GM23248 (cell line): ENCODE results near the gene LPIN1. TPM values are rescaled to one million over a fixed set of nuclear protein-coding genes. Genes with fewer than 3 reads are reported as not detected.
"Not testable (repeated sequence)": the region's sequence is repeated elsewhere in the genome, so short reads cannot be mapped to it uniquely, and the experiment has no call there.

Experiments
- DNase-seq: peaks from one replicate; pipeline ENCODE4 v3.0.0-alpha.2; 2015
- H2AFZ ChIP-seq: fragments of 200-600 bp; sonication (generic); 2 replicates; pipeline ENCODE4 v1.6.1; 2016; ENCODE audit warnings: antibody characterized with exemption
- H3F3A ChIP-seq: fragments of 200-600 bp; sonication (generic); 2 replicates; pipeline ENCODE4 v1.6.1; 2016; ENCODE audit warnings: mild to moderate bottlenecking, antibody characterized with exemption, mixed run types; ENCODE audit not compliant: insufficient read depth
- H3K27ac ChIP-seq: fragments of 200-600 bp; sonication (generic); 2 replicates; pipeline ENCODE4 v1.5.1; 2016; ENCODE audit warnings: mild to moderate bottlenecking
- H3K27me3 ChIP-seq: fragments of 200-600 bp; sonication (generic); replicated peaks from 2 replicates; pipeline ENCODE4 v1.6.1; 2016; ENCODE audit warnings: mild to moderate bottlenecking; ENCODE audit not compliant: insufficient read depth
- H3K36me3 ChIP-seq: fragments of 200-600 bp; sonication (generic); 2 replicates; pipeline ENCODE4 v1.6.1; 2016; ENCODE audit warnings: low read depth, mild to moderate bottlenecking
- H3K4me1 ChIP-seq: fragments of 200-600 bp; sonication (generic); 2 replicates; pipeline ENCODE4 v1.6.1; 2016; ENCODE audit warnings: mild to moderate bottlenecking; ENCODE audit not compliant: insufficient read depth
- H3K4me2 ChIP-seq: fragments of 200-600 bp; sonication (generic); one replicate; pipeline ENCODE4 v1.6.1; 2016; ENCODE audit warnings: mild to moderate bottlenecking; ENCODE audit not compliant: unreplicated experiment
- H3K4me3 ChIP-seq: fragments of 200-600 bp; sonication (generic); 2 replicates; pipeline ENCODE4 v1.5.1; 2016; ENCODE audit warnings: mild to moderate bottlenecking
- H3K79me2 ChIP-seq: fragments of 200-600 bp; sonication (generic); 2 replicates; pipeline ENCODE4 v1.6.1; 2016; ENCODE audit warnings: mild to moderate bottlenecking; ENCODE audit not compliant: insufficient read depth
- H3K9ac ChIP-seq: fragments of 200-600 bp; sonication (generic); 2 replicates; pipeline ENCODE4 v1.6.1; 2016; ENCODE audit warnings: mild to moderate bottlenecking
- H3K9me2 ChIP-seq: fragments of 200-600 bp; sonication (generic); 2 replicates; pipeline ENCODE4 v1.6.1; 2016; ENCODE audit warnings: mixed run types, mild to moderate bottlenecking, moderate library complexity; ENCODE audit not compliant: insufficient read depth
- H3K9me3 ChIP-seq: fragments of 200-600 bp; sonication (generic); one replicate; pipeline ENCODE4 v1.6.1; 2017; ENCODE audit warnings: low read depth
- H4K20me1 ChIP-seq: fragments of 200-600 bp; sonication (generic); 2 replicates; pipeline ENCODE4 v1.6.0; 2016; ENCODE audit not compliant: insufficient read depth
- EZH2 ChIP-seq: fragments of 200-600 bp; sonication (generic); IDR thresholded peaks from 2 replicates; pipeline ENCODE4 v1.6.1; 2018; ENCODE audit warnings: antibody characterized with exemption, mild to moderate bottlenecking; ENCODE audit not compliant: insufficient read depth, poor library complexity, severe bottlenecking
- EZH2phosphoT487 ChIP-seq: fragments of 200-600 bp; sonication (generic); IDR thresholded peaks from 2 replicates; pipeline ENCODE4 v1.6.1; 2018; ENCODE audit warnings: antibody characterized with exemption, moderate library complexity, mild to moderate bottlenecking, low read depth; ENCODE audit not compliant: insufficient read depth
- WGBS, 2 experiments: methylation state at CpG; one replicate each; pipeline ENCODE4 v1.1.6; 2015 to 2017; ENCODE audit warnings: low lambda C conversion rate in 2 of 2, low coverage in 1 of 2; ENCODE audit errors: missing lambda C conversion rate in 2 of 2; 5-methylcytosine and 5-hydroxymethylcytosine counted together
- in situ Hi-C: fragments of 300-500 bp; cut with MboI; formaldehyde crosslinking; loops from 2 replicates; pipeline ENCODE4 v1.15.0; 2020
- polyA plus RNA-seq: library from polyadenylated mRNA; unstranded; fragments of >200 nt; fragmentation: Nextera tagmentation; extraction: Ambion mirVana; gene quantifications from 2 replicates; pipeline ENCODE4 v1.2.1, GENCODE V29; 2016
- total RNA-seq: library from RNA; depleted of rRNA; stranded (reverse); fragments of >200 nt; shearing (Covaris generic); gene quantifications from 2 replicates; pipeline ENCODE4 v1.2.3, GENCODE V29; 2014

Gene LPIN1
- total and polyA plus RNA-seq, 2 experiments from 2014 or later = 11.2 to 12.6 TPM

DNA sequence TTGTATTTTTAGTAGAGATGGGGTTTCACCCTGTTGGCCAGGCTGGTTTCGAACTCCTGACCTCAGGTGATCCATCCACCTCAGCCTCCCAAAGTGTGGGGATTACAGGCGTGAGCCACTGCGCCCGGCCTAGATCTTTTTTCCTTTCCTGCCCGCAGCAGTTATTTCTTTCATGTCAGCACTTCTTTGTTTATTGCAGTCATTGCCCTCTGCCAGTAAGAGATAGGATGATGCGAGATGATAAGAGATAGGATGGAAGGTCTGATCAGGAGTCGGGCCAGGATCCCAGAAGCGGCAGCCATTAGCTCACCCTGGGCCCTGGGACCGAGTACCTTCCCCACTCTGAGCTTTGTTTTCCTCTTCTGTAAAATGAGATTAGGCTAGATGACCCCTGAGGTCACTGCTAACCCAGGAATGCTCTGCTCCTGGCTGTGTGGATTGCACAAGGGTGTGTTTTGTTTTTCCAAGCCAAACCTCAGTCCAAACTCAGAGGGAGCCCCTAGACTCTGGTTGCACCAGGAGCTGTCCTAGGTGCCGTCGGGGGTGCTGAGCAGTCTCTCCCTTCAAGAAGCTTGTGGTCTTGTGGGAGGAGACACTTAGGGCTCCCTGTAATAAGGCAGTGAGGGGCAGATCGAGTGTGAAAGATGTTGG, 63.3 kb downstream of the LPIN1 start:
- no peak overlapping the region for H3K4me3 ChIP-seq
- no peak overlapping the region for H2AFZ ChIP-seq
- no peak for TF ChIP-seq EZH2
- no peak for TF ChIP-seq EZH2phosphoT487
- WGBS, 2 experiments = 95 to 98% methylated on average over 12 of the region's 12 CpGs
- no peak overlapping the region for H3K4me2 ChIP-seq
- peaks cover 18% of the 10 kb centered on the region; the same call in 1 of the 2 replicates for H3K36me3 ChIP-seq
- no peak overlapping the region for H3K9ac ChIP-seq
- no peak for DNase-seq
- no peaks in the 10 kb centered on the region for H3K9me3 ChIP-seq
- H3F3A ChIP-seq = no peaks in the 10 kb centered on the region
- H3K9me2 ChIP-seq = no peaks in the 10 kb centered on the region
- no peaks in the 10 kb centered on the region for H3K79me2 ChIP-seq
- no peak overlapping the region for H3K27ac ChIP-seq
- H3K27me3 ChIP-seq = no peaks in the 10 kb centered on the region
- in situ Hi-C loops = no loop called here
- no peaks in the 10 kb centered on the region for H4K20me1 ChIP-seq
- no peaks in the 10 kb centered on the region for H3K4me1 ChIP-seq

DNA sequence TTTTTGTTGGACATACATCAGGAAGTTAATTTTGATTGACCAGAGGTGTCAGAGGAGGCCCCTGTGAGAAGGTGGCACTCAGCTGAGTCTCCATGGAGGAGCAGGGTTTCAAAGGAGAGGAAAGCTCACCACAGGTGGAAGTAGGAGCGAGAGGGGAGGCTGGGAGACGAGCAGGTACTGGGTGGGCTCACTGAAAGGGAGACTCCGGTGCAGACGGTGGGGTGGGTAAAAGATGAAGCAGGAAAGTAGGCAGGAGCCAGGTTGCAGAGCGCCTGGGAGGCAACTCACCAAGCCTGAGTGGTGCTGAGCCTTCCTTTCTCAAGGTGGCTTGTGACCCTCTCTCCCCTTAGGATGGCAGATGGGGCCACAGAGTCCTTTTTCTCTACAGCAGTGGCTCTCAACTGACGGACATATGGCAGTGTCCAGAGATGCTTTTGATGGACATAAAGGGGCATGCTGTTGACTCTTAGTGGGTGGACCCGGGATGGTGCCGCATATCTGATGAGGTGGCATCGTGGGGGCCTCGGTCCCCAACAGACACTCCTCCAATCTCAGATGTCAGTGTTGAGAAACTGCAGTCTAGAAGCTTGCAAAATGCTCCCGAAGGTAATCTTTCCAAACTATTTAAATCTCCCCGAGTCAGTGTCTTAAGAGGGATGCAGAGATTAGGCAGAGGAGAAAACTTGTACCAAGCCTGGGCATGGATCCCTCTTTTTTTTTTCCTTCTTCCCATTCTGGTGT, 64.0 kb downstream of the LPIN1 start:
- WGBS, 2 experiments = 93% methylated on average over 12 of the region's 12 CpGs
- TF ChIP-seq EZH2 (no peak), EZH2phosphoT487 (no peak)
- Histone ChIP-seq H4K20me1 (no peaks in the 10 kb centered on the region), H3K4me2 (no peak overlapping the region), H3F3A (no peaks in the 10 kb centered on the region), H3K9ac (no peak overlapping the region), H3K27me3 (no peaks in the 10 kb centered on the region), H3K79me2 (no peaks in the 10 kb centered on the region), H2AFZ (no peak overlapping the region), H3K9me3 (no peaks in the 10 kb centered on the region), H3K4me3 (no peak overlapping the region), H3K9me2 (no peaks in the 10 kb centered on the region), H3K4me1 (no peaks in the 10 kb centered on the region), H3K27ac (no peak overlapping the region), H3K36me3 (peaks cover 16% of the 10 kb centered on the region; the same call in 1 of the 2 replicates)
- in situ Hi-C loops = no loop called here
- no peak for DNase-seq

DNA sequence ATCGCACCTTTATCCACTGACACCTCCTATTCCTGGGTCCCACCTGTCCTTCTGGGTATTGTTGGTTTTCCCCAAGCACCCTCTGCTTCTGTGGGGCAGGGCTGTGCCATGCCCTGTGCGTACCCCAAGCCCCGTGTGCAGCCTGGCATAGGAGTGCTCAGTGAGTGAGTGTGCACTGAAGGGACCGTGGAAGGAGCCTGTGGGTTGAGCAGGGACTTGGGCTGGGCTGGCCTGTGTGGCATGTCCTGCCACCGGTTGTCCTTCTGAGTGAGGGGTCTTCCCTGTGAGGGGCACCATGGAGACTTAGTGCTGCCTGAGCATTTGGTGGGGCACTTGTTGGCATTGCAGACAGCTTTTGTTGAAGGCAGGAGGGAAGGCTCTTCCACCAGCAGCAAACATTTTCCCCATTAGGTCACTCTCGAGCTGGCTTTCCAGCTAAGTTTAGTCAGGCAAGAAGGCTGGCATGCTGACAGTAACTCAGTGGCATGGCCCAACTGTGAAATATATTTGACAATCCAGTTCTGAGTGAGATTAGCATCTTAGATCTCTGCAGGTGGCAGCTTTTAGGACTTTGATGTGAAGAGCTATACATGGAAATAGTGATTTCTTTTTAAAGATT, 64.7 kb downstream of the LPIN1 start:
- TF ChIP-seq EZH2 (no peak), EZH2phosphoT487 (no peak)
- Histone ChIP-seq H3K27ac (no peak overlapping the region), H3K9me2 (no peaks in the 10 kb centered on the region), H3K9ac (no peak overlapping the region), H2AFZ (no peak overlapping the region), H3K79me2 (no peaks in the 10 kb centered on the region), H3K27me3 (no peaks in the 10 kb centered on the region), H3K9me3 (no peaks in the 10 kb centered on the region), H4K20me1 (no peaks in the 10 kb centered on the region), H3K4me3 (no peak overlapping the region), H3K36me3 (peaks cover 9% of the 10 kb centered on the region; the same call in 1 of the 2 replicates), H3K4me1 (no peaks in the 10 kb centered on the region), H3K4me2 (no peak overlapping the region), H3F3A (no peaks in the 10 kb centered on the region)
- DNase-seq = peak; percentile 59
- WGBS, 2 experiments = 71 to 74% methylated on average over 6 of the region's 6 CpGs
- in situ Hi-C loops = no loop called here

DNA sequence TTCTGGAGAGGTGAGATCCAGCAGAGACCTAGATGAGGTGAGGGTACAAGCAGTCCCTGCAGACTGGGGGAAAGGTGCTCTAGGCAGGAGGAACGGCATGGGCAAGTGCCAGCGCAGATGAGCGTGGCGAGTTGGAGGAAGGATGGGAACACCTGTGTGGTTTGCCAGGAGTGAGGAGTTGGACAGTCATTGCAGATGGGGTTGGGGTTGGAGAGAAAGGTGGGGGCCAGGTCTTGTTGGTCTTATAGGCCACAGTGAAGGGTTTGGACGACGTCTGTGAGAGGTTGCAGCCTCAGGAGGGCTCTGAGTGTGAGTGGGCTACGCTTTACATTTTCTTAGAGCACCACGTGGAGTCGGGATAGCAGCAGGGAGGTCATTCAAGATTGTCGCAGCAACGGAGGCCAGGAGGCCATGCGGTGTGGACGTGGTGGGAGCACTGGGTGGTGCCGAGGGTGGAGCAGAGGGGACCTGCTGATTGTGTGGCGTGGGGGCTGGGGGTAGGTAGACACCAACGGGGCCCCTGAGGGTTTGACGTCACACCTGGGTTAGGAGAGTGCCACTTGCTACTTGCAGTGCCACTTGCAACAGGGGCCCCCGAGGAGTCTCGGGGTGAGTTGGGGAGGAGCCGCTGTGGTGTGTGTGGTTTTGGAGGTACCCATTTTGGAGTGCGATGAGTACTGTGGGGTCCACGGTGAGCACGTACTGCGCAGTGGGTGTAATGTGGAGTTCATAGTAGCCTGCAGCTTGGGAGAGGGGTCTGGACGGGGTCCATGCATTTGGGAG, 66.2 kb downstream of the LPIN1 start:
- Histone ChIP-seq H2AFZ (no peak overlapping the region), H3K27ac (no peak overlapping the region), H4K20me1 (no peaks in the 10 kb centered on the region), H3K4me2 (no peak overlapping the region), H3K4me1 (no peaks in the 10 kb centered on the region), H3K9me3 (no peaks in the 10 kb centered on the region), H3K9ac (no peak overlapping the region), H3F3A (no peaks in the 10 kb centered on the region), H3K79me2 (no peaks in the 10 kb centered on the region), H3K4me3 (no peak overlapping the region), H3K27me3 (no peaks in the 10 kb centered on the region), H3K9me2 (no peaks in the 10 kb centered on the region), H3K36me3 (no peaks in the 10 kb centered on the region)
- WGBS, 2 experiments = 97 to 99% methylated on average over 25 of the region's 25 CpGs
- in situ Hi-C loops = no loop called here
- no peak for DNase-seq
- TF ChIP-seq EZH2 (no peak), EZH2phosphoT487 (no peak)

DNA sequence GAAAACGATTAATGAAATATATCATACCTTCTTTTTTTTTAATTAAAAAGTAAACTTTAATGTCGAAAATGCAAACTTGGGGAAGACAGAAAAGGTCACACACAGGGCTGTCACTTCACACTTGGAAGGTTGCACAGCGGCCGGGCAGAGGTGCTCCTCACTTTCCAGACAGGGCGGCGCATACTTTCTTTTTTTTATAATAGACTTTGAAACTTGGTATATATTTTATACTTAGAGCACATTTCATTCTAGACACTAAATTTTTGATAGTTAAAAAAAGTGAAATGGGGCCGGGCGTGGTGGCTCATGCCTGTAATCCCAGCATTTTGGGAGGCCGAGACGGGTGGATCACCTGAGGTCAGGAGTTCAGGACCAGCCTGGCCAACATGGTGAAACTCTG, 66.9 kb downstream of the LPIN1 start:
- WGBS, 2 experiments = 96% methylated on average over 10 of the region's 10 CpGs
- H3F3A ChIP-seq, H3K9me3 ChIP-seq, H3K9ac ChIP-seq, H2AFZ ChIP-seq, H3K9me2 ChIP-seq, H4K20me1 ChIP-seq, H3K36me3 ChIP-seq, DNase-seq, in situ Hi-C loops, H3K4me3 ChIP-seq, H3K27ac ChIP-seq, H3K4me1 ChIP-seq, H3K79me2 ChIP-seq, H3K4me2 ChIP-seq, H3K27me3 ChIP-seq: not testable (repeated sequence)
